ENCODE measurements around the gene GHSR. TPM values are rescaled to one million over a fixed set of nuclear protein-coding genes. Genes with fewer than 3 reads are reported as not detected.

GHSR gene
- total RNA-seq, 1 donor from 2014 or later: not detected

DNA sequence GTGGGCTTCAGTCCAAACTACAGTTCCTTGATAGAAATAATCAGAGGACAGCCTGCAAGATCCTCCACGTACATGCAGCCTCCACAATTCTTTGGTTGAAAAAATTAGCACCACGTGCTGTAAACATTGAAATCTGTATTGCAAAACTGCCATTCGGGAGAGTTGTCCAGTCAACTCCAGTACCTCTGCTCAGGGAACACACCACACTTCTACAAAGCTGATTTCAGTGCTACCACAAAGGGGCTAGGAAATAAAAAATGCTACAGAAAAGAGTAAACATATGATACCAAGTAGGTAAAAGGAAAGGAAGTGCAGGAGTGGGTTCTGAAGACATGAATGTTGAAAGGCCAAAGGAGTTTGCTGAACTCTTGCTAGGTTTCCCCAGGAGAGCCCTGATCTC, 40.4 kb downstream of the GHSR start:
- intact Hi-C loops (cut with DNase I): no loop called here
- H3K4me3 ChIP-seq: no peak overlapping the region
- H3K27me3 ChIP-seq (ENCODE audit: low read depth): no peaks in the 10 kb centered on the region
- TF ChIP-seq, protein P1, sequence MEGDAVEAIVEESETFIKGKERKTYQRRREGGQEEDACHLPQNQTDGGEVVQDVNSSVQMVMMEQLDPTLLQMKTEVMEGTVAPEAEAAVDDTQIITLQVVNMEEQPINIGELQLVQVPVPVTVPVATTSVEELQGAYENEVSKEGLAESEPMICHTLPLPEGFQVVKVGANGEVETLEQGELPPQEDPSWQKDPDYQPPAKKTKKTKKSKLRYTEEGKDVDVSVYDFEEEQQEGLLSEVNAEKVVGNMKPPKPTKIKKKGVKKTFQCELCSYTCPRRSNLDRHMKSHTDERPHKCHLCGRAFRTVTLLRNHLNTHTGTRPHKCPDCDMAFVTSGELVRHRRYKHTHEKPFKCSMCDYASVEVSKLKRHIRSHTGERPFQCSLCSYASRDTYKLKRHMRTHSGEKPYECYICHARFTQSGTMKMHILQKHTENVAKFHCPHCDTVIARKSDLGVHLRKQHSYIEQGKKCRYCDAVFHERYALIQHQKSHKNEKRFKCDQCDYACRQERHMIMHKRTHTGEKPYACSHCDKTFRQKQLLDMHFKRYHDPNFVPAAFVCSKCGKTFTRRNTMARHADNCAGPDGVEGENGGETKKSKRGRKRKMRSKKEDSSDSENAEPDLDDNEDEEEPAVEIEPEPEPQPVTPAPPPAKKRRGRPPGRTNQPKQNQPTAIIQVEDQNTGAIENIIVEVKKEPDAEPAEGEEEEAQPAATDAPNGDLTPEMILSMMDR (IDR thresholded peaks at IDR 0.05): no peak
- DNase-seq (no peak), ATAC-seq (no peak)
- no peaks in the 10 kb centered on the region for H3K4me1 ChIP-seq
- no peaks in the 10 kb centered on the region for H3K36me3 ChIP-seq
- H3K9me3 ChIP-seq: no peaks in the 10 kb centered on the region
- H3K27ac ChIP-seq: no peak overlapping the region

DNA sequence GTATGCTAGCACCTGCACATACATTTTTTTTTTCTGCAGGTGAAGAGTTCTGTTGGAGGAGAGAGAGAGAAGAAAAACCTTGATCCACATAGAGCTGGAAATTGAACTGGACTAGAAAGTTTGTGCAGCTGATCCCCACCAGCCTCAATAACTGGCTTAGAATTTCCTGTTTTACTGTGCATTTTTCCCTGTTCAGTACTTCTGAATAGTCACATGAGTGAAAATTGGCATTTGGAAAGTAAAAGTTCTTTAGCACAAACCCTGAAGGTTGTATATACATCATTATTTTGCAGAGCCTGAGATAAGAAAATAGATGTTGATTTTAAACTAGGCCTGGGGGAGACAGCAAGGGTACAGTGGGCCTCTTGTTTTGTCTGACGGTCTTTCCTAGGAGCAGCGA, 42.3 kb downstream of the GHSR start:
- Histone ChIP-seq H3K4me1 (no peaks in the 10 kb centered on the region), H3K9me3 (no peaks in the 10 kb centered on the region), H3K27ac (no peak overlapping the region), H3K4me3 (no peak overlapping the region), H3K36me3 (peaks cover 7% of the 10 kb centered on the region), H3K27me3 (ENCODE audit: low read depth) (no peaks in the 10 kb centered on the region)
- intact Hi-C loops (cut with DNase I): no loop called here
- TF ChIP-seq, protein P1 (IDR thresholded peaks at IDR 0.05): no peak
- DNase-seq: no peak
- ATAC-seq: no peak

DNA sequence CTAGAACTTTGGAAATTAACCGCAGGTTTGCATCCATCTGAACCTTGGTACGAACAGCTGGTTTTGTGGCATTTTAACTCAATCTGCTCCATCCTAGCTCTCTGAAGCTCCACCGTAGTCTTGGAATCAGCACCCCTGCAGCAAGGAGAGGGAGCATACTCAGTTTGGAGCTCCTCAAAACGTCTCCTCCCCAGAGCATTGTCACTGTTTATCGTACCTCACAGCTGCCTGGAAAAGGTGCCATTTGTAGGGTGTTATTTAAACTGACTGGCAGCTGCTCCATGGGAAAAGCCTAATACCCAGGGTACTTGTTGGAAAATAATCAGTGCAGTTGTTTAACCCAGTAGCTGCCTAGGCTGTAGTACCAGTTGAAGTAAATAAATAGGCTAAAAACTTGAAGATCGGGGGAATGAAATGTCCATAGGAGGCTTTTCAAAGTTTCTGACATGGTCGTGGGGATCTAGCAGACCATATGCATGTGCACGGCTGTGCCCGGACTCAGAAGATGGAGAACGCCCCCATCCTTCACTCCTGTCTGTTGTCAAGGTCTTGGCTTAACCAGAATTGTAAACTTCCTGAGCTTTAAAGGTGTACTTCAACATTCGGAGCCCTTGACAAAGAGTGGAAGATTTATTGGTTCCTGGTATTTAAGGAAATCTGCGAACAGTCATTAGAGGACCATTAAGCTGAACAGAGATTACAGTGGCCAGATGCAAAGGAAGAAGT, 43.9 kb downstream of the GHSR start:
- peaks cover 7% of the 10 kb centered on the region for H3K36me3 ChIP-seq
- intact Hi-C loops (cut with DNase I): no loop called here
- no peak overlapping the region for H3K27ac ChIP-seq
- DNase-seq (no peak), ATAC-seq (no peak)
- TF ChIP-seq, protein P1 (IDR thresholded peaks at IDR 0.05): no peak
- no peak overlapping the region for H3K4me3 ChIP-seq
- no peaks in the 10 kb centered on the region for H3K9me3 ChIP-seq
- no peaks in the 10 kb centered on the region for H3K27me3 ChIP-seq (ENCODE audit: low read depth)
- H3K4me1 ChIP-seq: no peaks in the 10 kb centered on the region

DNA sequence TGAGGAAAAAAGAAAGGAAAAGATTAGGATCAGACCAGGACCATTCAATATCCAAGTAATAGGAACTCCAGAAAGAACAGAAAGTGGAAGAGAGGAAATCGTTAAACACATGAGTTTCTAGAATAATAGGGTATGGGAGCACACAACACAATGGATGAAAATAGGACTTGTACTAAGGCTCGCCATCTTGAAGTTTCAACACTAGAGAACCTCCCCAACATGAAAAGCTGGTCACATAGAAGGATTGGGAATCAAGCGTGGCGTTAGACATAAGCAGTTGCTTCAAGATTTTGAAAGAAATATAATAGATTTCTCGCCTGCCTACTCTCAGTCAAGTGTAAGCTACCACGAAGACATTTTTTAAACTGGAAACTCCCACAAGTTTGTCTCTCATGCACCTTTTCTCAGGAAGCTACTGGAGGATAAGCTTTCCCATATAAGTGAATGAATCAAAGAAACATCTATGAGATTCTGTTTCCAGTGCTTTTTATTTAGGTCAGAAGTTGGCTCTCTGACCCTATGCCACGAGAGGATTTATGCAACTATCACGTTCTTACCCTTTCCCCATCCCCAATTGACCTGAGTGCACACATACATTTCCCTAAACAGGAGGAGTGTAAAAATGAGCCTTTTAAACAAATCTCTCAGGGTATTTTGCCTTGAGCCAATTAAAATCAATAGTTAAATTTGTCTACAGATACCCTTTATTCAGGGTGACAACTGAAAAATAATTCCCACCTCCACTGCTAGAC, 45.2 kb downstream of the GHSR start:
- intact Hi-C loops (cut with DNase I): no loop called here
- TF ChIP-seq, protein P1 (IDR thresholded peaks at IDR 0.05): no peak
- ATAC-seq: no peak
- DNase-seq: no peak
- peaks cover 15% of the 10 kb centered on the region for H3K36me3 ChIP-seq
- no peaks in the 10 kb centered on the region for H3K27me3 ChIP-seq (ENCODE audit: low read depth)
- H3K4me3 ChIP-seq: no peak overlapping the region
- H3K27ac ChIP-seq: no peak overlapping the region
- H3K4me1 ChIP-seq: no peaks in the 10 kb centered on the region
- no peaks in the 10 kb centered on the region for H3K9me3 ChIP-seq

DNA sequence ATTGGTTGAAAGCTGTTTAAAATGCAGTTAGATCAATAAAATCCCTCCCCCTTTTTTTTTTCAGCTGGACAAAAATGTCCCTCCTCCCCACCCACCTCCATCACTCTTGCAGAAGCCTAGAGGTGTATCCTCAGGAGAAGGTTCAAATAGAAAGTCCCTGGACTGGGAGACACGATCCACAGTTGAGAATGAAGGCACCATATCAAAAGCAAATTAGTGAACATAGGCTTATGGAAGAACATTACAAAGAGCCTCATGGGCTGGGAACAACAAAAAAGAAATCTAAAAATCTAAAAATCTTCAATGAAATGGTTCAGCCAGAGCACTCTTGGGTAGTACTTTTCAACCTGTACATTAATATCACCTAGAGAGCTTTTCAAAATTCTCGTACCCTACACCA, 46.2 kb downstream of the GHSR start:
- ATAC-seq: no peak
- TF ChIP-seq, protein P1 (IDR thresholded peaks at IDR 0.05): no peak
- H3K4me3 ChIP-seq: no peak overlapping the region
- no peaks in the 10 kb centered on the region for H3K4me1 ChIP-seq
- H3K9me3 ChIP-seq: no peaks in the 10 kb centered on the region
- H3K36me3 ChIP-seq: peaks cover 24% of the 10 kb centered on the region
- no peak overlapping the region for H3K27ac ChIP-seq
- no peaks in the 10 kb centered on the region for H3K27me3 ChIP-seq (ENCODE audit: low read depth)
- DNase-seq: no peak
- intact Hi-C loops (cut with DNase I): no loop called here
